GM19193 (cell line): ENCODE measurements around the gene GIPC2.

Experiments used
- POLR2A ChIP-seq: IDR thresholded peaks from 4 replicates; pipeline ENCODE4 v1.6.1; 2011; ENCODE audit not compliant: insufficient read depth, insufficient read length; ENCODE audit errors: extremely low read depth

GIPC2 gene

GRCh38 chr1:78054559-78054958 lies 8.8 kb downstream of the GIPC2 start:
- no peak for TF ChIP-seq POLR2A

- no peak for TF ChIP-seq POLR2A
Measured at GRCh38 chr1:78054972-78055371, 9.2 kb downstream of the GIPC2 start.

GRCh38 chr1:78055565-78056132 lies 9.9 kb downstream of the GIPC2 start:
- TF ChIP-seq POLR2A: no peak

GRCh38 chr1:78058670-78059069 lies 12.9 kb downstream of the GIPC2 start:
- TF ChIP-seq POLR2A: no peak

- TF ChIP-seq POLR2A: no peak
Measured at GRCh38 chr1:78060857-78061563, 15.2 kb downstream of the GIPC2 start.

- no peak for TF ChIP-seq POLR2A
Measured at GRCh38 chr1:78061825-78062523, 16.2 kb downstream of the GIPC2 start.

- no peak for TF ChIP-seq POLR2A
Measured at GRCh38 chr1:78068681-78069283, 23.0 kb downstream of the GIPC2 start.

GRCh38 chr1:78069784-78070183 lies 24.0 kb downstream of the GIPC2 start:
- TF ChIP-seq POLR2A: no peak

- no peak for TF ChIP-seq POLR2A
Measured at GRCh38 chr1:78070210-78070609, 24.4 kb downstream of the GIPC2 start.

GRCh38 chr1:78070758-78071157 lies 25.0 kb downstream of the GIPC2 start:
- TF ChIP-seq POLR2A: no peak

- no peak for TF ChIP-seq POLR2A
Measured at GRCh38 chr1:78071696-78072095, 25.9 kb downstream of the GIPC2 start.

- no peak for TF ChIP-seq POLR2A
Measured at GRCh38 chr1:78072216-78072615, 26.4 kb downstream of the GIPC2 start.

- no peak for TF ChIP-seq POLR2A
Measured at GRCh38 chr1:78073441-78073840, 27.7 kb downstream of the GIPC2 start.

GRCh38 chr1:78075621-78076020 lies 29.9 kb downstream of the GIPC2 start:
- no peak for TF ChIP-seq POLR2A

- no peak for TF ChIP-seq POLR2A
Measured at GRCh38 chr1:78078358-78078757, 32.6 kb downstream of the GIPC2 start.

GRCh38 chr1:78079580-78079979 lies 33.8 kb downstream of the GIPC2 start:
- no peak for TF ChIP-seq POLR2A

GRCh38 chr1:78080767-78081166 lies 35.0 kb downstream of the GIPC2 start:
- no peak for TF ChIP-seq POLR2A
